Activated T-cell treated with anti-CD3 and anti-CD28 coated beads for 1 hour (primary cell): ENCODE results near the gene NXN.
"Not testable (repeated sequence)": the region's sequence is repeated elsewhere in the genome, so short reads cannot be mapped to it uniquely, and the experiment has no call there.

Experiments used
- DNase-seq: peaks from one replicate; pipeline ENCODE4 v3.0.0-alpha.2; 2020; ENCODE audit warnings: low read depth

NXN gene

GRCh38 chr17:862582-862981 lies 117.0 kb downstream of the NXN start:
- DNase-seq: no peak

- DNase-seq: no peak
These were observed 118.2 kb downstream of the NXN start for GRCh38 chr17:861364-861763.

- DNase-seq: no peak
These were observed 118.8 kb downstream of the NXN start for GRCh38 chr17:860805-861204.

GRCh38 chr17:859824-860195 lies 119.8 kb downstream of the NXN start:
- DNase-seq: no peak

GRCh38 chr17:859061-859823 lies 120.3 kb downstream of the NXN start:
- DNase-seq: no peak

- DNase-seq: no peak
These were observed 123.4 kb downstream of the NXN start for GRCh38 chr17:856149-856548.

- DNase-seq: no peak
These were observed 124.0 kb downstream of the NXN start for GRCh38 chr17:855569-855968.

GRCh38 chr17:852850-853249 lies 126.7 kb downstream of the NXN start:
- not testable (repeated sequence) for DNase-seq

- DNase-seq: no peak
These were observed 127.2 kb downstream of the NXN start for GRCh38 chr17:852349-852748.

GRCh38 chr17:851924-852323 lies 127.7 kb downstream of the NXN start:
- DNase-seq: no peak

GRCh38 chr17:850851-851763 lies 128.5 kb downstream of the NXN start:
- DNase-seq: no peak

GRCh38 chr17:850086-850850 lies 129.3 kb downstream of the NXN start:
- no peak for DNase-seq

GRCh38 chr17:848402-848801 lies 131.2 kb downstream of the NXN start:
- no peak for DNase-seq

GRCh38 chr17:846901-847843 lies 132.4 kb downstream of the NXN start:
- no peak for DNase-seq

GRCh38 chr17:841313-841712 lies 138.3 kb downstream of the NXN start:
- DNase-seq: no peak

- DNase-seq: no peak
These were observed 141.1 kb downstream of the NXN start for GRCh38 chr17:838486-838885.

GRCh38 chr17:836151-836550 lies 143.4 kb downstream of the NXN start:
- no peak for DNase-seq

GRCh38 chr17:835721-836120 lies 143.9 kb downstream of the NXN start:
- DNase-seq: not testable (repeated sequence)

- DNase-seq: no peak
These were observed 144.3 kb downstream of the NXN start for GRCh38 chr17:835263-835662.

GRCh38 chr17:834136-834535 lies 145.4 kb downstream of the NXN start:
- no peak for DNase-seq

GRCh38 chr17:830950-831349 lies 148.6 kb downstream of the NXN start:
- no peak for DNase-seq
